LoVo (cell line): ENCODE measurements around the gene HK1.
"Not testable (repeated sequence)": the region's sequence is repeated elsewhere in the genome, so short reads cannot be mapped to it uniquely, and the experiment has no call there.

Source experiments
- DNase-seq: peaks from one replicate; pipeline ENCODE4 v3.0.0-alpha.2; 2016; ENCODE audit warnings: low spot score

HK1 gene

DNA sequence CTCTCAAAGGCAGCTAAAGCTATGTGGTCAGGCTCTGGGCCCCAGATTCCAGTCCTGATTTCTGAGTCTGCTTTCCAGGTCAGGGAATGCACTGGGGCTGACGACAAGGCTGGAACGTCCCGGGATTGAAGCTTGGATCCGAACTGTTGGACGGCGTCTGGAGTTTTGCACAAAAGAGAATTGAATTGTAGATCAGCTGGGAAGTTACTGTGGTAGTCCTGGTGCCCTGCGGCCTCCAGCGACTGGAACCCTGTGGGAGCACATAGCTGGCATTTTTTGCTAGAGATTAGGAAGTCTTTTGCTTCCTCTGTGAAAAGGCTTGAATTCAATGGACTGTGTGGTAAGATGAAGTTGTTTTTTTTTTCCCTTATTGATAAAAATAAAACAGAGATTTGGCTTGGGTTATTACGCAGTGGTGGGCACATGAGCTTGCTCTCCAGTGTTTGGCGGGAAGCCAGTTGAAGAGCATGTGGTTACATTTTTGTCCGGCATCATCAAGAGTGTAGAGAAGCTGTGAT, at the start of gene HK1:
Gene HK1, plus strand, starts transcription at position 51 of the 518 bp plus-strand sequence.
- no peak for DNase-seq

DNA sequence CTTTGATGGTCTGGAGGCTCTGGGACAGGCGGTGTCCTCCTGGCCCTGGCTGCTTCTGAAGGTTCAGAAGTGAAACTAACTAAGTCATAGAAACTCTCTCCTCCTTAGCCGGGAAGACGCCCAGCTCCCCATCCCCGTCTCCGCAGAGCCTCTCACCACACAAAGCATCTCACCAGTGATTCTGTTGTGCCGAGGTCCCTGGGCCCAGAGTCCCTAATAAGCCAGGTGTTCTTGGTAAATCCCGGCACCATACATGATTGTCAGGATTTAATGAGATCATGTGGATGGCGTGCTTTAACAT, 48.7 kb upstream of the HK1 start:
- DNase-seq: no peak

DNA sequence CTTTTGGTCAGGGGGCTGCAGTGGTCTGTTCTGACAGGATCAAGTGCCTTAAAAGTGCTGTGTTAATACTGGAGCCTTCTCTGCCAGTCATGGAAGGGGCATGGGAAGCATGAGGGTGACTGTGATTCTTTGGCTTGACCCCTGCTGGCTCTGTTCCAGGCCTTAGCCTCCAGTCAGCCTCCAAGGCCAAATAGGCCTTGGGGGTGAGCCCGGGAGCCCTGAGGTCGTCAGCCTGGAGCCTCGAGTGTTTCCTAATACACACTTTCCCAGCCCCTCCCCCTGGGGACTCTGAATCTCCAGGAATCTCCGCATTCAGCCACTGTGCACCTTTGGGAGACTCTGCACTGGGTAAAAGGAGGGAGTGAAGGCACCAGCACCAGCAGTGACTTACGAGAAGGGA, 48.2 kb upstream of the HK1 start:
- no peak for DNase-seq

DNA sequence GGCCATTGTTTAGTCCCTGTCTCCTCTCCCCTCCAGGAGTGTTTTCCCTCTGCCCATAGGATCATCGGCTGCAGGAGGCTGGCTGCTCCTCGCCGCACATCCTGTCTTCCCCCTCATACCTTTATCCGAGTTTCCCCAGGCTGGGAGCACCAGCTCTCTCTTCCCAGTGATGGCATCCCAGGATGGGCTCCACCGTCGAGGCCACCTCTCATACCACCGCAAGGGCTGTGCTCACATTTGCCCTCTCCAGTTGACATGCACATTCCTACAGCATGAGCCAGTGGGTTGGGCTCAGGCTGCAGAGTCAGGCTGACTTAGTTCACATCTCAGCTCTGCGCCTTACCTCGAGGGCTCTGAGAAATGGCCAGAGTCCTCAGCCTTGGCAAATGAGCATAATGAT, 46.0 kb upstream of the HK1 start:
- DNase-seq: peak; percentile 74

DNA sequence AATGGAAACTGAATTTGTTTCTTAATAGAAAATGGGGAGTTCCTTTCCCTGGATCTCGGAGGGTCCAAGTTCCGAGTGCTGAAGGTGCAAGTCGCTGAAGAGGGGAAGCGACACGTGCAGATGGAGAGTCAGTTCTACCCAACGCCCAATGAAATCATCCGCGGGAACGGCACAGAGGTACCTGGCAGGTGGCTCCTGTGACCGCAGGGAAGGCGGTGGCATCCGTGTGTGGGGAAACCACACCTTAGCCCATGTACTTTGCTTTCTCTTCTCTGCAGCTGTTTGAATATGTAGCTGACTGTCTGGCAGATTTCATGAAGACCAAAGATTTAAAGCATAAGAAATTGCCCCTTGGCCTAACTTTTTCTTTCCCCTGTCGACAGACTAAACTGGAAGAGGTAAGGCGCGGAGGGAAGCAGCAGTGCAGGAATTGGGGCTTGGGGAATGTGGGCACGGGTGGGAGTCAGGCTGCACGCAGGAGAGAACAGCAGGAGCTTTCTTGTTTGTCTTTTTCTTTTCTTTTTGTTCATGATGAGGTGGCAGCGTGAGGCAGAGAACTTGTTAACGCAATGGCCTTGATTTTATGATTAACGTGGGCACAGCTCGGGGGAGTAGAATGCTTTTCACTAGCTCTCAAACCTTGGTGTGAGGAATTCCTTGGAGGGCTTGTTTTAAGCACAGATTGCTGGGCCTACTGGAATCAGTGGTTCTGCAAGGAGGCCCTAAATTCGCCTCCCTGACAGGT, 45.4 kb upstream of the HK1 start:
- DNase-seq: peak; percentile 14

DNA sequence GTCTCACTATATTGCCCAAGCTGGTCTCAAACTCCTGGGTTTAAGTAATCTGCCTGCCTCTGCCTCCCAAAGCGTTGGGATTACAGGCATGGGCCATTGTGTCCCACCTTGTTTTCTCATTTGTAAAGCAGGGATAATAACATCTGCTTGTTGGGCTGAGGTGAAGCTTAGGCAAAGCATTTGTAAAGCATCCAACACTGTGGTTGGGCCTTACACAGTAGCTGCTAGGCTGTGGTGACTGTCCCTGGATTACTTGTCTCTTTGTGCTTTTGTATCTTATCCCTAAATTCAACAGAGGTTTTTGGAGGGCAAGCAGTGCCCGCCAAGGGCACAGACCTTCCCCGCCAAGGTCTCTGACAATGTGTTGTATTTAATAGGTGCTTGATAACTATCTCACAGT, 43.8 kb upstream of the HK1 start:
- DNase-seq: no peak

DNA sequence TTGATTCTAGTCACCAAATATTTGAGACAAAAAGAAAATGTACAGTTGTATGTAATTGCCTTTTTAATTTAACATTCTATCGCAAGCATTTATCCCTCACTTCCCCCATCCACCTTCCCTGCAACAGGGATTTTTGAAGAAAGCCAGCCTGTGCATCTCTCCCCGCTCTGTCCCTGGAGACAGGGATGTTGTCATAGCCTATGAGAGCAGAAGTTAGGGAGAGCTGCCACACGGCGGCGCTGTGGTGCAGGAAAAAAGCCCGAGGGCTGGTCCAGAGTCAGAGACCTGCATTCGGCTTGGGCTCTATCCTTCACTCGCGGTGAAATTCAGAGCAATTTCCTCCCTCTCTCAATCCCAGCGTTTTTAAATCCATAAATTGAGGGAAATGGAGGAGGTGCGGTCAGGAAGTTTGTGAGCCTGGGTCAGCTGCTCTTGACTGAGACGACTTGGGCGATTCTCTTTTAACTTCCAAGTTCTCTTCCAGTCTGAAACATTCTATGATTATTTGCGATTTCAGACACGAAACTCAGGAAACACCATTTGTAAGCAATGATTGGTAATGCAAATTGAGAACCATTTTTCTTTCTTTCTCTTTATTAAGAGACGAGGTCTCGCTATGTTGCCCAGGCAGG, 40.7 kb upstream of the HK1 start:
- peak; percentile 63 for DNase-seq

DNA sequence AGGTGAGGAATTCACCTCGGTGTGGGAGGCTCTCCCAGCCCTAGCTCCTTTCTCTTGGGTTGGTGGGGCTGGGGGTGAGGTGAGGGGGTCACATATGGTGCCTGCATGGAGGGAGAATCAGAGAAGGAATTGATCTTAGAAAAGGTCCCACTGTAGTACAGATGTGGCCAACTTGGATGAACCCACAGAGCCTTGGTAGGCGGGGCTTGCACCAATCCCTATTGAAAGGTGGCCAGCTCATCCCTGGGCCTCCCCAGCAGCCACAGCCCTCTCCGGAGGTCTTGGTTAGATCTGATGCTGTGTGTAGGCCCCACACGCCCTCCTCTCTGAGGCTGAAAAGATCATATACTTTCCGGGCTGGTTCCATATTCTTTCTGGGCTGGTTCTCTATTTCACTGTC, 39.2 kb upstream of the HK1 start:
- no peak for DNase-seq

DNA sequence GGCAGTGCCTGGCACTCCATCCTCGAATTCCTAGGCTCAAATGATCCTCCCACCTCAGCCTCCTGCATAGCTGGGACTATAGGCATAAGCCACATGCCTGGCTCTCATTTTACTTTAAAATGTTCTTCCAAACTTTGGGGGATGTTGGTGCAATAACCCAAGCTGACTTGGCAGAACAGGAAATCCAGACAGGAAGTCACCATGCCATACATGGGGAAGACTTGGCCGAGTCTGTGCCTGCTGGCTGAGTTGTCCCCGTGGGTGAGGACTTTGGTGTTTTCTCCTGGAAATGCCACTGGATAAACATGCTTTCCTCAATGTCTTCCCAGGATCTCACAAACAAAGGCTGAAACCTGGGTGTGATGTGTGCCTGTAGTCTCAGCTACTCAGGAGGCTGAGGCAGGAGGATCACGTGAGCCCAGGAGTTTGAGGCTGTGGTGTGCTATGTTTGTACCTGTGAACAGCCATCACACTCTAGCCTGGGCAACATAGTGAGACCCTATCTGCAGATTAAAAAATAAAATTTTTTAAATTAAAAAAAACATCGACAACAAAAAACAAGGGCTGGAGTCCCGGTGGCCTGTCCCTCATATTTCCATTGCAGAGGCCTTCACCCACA, 38.4 kb upstream of the HK1 start:
- DNase-seq: no peak

DNA sequence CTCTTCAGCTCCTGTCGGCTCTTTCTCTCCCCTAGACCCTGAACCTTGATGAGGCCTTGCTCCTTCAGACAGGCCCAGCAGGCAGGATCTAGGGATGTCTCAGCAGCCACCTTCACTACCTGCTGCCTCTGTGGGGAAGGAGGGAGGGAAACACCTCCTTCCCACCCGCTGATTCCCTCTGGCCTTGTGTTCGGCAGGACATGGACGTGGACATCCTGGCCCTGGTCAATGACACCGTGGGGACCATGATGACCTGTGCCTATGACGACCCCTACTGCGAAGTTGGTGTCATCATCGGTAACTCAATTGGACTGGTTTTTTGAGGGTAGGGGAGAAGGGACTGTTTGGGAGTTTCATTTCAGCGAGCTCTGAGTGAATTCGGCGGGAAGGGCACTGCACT, 37.8 kb upstream of the HK1 start:
- no peak for DNase-seq

DNA sequence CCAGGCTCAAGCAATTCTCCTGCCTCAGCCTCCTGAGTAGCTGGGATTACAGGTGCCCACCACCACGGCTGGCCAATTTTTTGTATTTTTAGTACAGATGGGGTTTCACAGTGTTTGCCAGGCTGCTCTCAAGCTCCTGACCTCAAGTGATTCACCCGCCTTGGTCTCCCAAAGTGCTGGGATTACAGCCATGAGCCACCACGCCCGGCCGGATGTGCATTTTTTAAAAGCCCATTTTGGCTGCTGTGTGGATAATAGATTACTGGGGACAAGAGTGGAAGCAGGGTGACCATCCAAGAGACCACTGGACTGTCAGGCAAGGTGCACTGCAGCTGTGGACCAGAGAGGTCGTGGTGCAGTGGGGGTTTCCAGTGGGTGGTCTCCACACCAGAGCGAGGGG, 36.7 kb upstream of the HK1 start:
- DNase-seq: no peak

DNA sequence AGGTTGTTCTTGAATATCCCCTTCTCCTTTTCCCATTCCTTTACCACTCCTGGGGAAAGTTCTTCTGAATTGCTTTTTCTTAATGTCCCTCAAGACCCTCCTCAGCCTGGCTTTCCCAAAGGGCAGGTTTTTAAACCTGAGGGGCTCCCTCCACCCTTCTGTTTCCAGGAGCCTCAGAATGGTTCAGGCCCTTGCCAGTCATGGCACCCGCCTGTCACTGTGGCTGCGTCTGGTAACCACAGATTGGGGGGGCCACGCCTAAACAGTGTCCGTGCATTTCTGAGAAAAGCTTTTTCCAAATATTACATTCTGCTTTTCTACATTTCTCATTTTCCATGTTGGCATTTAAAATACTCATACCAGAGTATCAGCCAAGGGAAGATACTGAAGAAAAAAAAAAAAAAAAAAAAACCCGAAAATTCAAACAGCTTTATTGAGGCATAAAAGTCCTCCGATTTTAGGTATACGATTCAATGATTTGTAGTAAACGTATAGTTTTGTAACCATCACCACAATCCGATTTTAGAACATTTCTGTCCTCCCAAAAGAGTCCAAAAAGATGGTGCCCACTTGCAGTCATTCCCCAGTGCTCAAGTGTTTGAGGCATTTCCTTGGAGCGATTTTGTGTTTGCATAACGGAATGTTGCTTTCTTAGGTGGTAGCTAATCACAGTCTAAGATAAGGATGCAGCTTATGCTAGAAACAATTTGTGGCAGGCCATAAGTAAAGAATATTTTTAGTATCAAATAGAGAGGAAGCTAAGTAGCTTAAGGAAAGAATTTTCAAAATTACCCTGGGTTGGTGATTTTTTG, 36.0 kb upstream of the HK1 start:
- no peak for DNase-seq

DNA sequence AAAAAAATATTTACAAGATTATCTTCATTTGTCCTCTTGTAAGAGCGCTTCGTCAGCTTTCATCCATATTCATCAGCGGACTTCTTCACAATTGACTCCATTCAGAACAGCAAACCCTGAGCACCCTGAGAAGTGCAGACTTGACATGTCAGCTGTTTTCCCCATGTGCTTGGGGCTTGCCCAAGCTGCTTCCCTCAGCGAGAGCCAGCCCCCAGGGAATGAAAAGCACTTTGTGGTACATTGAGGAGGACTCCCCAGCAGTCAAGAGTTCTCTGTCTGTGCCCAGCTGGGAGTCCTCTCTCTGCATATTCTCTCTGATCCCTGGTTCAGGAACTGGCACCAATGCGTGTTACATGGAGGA, 35.5 kb upstream of the HK1 start:
- no peak for DNase-seq

DNA sequence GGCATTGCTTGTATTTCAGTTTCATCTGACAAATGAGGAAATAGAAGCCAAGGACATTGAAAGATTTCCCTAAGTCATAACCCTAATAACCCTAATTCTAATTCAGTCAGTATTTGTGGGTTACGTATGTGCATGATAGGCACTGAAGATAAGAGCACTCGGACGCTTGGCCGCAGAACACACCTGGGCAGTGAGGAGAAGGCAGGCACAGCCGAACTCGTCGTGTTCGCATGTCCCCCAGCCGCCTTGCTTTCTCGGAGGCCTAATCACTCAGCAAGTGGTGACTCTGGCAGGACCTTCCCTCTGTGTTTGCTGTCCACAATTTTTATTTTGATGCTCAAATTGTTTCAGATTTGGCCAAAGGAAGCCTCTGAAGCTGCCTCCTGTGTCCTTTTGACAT, 34.5 kb upstream of the HK1 start:
- no peak for DNase-seq

DNA sequence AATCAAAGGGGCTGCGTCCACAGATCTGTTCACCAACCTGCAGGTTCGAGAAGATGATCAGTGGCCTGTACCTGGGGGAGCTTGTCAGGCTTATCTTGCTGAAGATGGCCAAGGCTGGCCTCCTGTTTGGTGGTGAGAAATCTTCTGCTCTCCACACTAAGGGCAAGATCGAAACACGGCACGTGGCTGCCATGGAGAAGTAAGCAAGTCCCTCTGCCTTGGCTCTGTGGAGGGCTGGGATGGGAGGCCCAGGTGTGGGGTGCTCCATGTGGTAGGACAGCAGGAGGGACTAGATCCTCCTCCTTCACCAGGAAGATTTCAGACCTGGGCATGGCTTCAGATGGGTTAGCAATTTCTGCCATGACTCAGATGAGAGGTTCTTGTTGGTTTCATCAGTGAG, 32.3 kb upstream of the HK1 start:
- DNase-seq: no peak

DNA sequence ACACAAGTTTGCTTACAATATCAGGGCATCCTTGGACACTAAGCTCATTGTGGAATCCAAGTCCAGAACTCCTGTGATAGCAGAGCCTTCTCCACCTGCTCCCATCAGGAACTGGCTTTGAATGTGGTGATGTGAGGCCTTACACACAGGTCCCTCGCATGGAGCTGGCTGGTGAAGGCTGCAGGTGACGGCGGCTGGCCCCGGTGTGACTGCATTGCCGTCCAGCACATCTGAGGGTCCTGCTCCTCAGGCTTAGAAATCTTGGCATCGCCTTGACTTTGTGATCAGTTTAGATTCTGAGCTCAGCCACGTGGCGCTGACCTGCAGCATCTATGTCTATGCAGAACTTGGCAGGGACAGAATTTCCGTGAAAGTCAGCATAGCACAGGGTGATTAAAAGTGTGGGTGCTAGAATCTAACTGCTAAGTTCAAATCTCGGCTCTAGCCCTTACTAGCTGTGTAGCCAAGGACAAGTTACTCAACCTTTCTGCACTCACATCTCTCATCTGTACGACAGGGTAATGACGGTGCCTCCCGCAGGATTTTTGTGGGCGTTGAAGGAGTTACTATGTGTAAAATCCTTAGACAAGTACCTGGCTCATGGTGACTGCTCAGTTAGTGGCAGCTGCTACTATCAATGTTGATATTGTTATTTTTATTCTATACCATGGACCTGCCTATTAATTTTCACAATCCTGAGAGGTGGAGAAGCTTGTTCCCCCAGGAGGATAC, 31.5 kb upstream of the HK1 start:
- no peak for DNase-seq

DNA sequence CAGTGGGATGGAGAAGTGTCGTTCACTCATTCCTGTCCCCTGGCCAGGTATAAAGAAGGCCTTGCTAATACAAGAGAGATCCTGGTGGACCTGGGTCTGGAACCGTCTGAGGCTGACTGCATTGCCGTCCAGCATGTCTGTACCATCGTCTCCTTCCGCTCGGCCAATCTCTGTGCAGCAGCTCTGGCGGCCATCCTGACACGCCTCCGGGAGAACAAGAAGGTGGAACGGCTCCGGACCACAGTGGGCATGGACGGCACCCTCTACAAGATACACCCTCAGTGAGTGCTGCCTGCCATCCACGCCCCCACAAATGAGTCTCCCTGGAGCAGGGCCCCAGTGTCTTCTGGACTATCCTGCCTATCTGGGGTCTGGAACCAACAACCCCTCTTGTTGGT, 31.0 kb upstream of the HK1 start:
- DNase-seq: no peak

DNA sequence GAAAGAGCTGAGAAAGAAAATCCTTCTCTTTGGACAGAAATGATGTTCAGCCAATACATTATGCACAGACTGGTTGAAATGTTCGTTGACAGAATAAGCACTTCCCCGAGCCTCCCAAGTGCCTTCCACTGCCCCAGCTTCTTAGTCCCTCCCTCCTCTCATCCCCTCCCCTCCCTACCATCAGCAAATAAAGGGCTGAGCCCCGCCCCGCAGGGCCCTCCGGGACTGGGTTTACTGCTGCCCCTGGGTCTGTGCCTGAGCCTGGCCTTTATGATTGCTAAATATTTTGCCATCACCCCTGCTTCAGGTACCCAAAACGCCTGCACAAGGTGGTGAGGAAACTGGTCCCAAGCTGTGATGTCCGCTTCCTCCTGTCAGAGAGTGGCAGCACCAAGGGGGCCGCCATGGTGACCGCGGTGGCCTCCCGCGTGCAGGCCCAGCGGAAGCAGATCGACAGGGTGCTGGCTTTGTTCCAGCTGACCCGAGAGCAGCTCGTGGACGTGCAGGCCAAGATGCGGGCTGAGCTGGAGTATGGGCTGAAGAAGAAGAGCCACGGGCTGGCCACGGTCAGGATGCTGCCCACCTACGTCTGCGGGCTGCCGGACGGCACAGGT, 30.1 kb upstream of the HK1 start:
- DNase-seq: no peak

DNA sequence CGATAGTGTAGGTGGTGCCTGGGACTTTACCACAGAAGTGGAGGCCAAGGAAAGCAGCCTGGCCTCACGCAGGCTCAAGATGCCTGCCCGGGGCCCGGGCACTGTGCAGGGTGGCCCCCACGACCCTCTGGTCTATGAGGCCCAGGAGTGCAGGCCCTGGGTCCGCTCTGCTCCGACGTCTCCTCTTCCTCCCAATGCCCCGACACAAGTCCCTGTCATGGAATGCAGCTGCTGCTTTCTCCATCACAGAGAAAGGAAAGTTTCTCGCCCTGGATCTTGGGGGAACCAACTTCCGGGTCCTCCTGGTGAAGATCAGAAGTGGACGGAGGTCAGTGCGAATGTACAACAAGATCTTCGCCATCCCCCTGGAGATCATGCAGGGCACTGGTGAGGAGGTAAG, 28.3 kb upstream of the HK1 start:
- DNase-seq: no peak

DNA sequence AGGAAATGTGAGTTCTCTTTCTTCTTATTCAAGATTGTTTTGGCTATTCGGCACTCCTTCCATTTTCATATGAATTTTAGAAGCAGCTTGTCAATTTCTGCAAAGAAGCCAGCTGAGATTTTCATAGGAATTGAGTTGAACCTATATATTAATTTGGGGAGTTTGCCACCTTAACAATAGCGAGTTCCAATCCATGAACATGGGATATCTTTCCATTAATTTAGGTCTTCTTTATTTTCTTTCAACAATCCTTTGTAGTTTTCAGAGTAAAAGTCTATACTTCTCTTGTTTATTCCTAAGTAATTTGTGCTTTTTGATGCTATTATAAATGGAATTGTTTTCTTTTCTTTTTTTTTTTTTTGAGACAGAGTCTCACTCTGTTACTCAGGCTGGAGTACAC, 26.9 kb upstream of the HK1 start:
- not testable (repeated sequence) for DNase-seq

DNA sequence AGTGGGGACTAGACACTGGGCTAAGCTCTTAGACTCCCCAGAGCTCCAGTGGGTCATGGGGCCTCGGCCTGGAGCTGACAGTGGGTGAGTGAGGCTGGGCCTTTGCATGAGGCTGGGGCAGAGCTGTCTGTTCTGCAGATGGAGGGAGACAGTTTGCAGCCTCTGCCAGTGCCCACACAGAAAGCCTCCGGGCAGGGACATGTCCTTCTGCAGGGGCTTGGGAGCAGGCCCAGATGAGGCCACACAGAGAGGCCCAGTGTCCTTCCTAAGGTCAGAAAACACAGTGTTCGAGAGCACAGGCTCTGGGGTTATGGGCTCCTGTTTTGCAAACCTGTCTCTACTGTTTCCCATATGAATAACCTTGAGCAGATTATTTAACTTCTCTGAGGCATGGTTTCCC, 25.1 kb upstream of the HK1 start:
- no peak for DNase-seq

DNA sequence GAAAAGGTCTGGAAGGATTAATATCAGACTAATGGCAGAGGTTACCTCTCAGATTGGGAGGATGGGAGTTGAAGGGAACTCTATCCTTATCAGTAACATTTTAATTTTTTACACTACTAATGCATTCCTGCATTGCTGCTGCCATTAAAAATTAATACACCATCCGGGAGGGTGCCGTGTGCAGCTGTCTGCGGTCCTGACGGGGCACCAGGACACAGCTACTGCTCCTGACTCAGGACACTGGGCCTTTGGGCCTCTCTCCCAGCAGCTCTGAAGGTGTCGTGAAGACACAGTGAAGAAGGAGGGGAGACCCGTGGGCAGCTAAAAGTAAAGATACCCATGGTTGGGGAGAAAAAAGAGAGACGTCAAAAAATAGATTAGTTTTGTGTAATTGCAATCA, 23.4 kb upstream of the HK1 start:
- DNase-seq: no peak
